ENCODE data around the gene NPHP4. TPM values are rescaled to one million over a fixed set of nuclear protein-coding genes. Genes with fewer than 3 reads are reported as not detected.

NPHP4 gene
- total RNA-seq, result 10 to 100 TPM; 16.8 to 19.8 TPM

DNA sequence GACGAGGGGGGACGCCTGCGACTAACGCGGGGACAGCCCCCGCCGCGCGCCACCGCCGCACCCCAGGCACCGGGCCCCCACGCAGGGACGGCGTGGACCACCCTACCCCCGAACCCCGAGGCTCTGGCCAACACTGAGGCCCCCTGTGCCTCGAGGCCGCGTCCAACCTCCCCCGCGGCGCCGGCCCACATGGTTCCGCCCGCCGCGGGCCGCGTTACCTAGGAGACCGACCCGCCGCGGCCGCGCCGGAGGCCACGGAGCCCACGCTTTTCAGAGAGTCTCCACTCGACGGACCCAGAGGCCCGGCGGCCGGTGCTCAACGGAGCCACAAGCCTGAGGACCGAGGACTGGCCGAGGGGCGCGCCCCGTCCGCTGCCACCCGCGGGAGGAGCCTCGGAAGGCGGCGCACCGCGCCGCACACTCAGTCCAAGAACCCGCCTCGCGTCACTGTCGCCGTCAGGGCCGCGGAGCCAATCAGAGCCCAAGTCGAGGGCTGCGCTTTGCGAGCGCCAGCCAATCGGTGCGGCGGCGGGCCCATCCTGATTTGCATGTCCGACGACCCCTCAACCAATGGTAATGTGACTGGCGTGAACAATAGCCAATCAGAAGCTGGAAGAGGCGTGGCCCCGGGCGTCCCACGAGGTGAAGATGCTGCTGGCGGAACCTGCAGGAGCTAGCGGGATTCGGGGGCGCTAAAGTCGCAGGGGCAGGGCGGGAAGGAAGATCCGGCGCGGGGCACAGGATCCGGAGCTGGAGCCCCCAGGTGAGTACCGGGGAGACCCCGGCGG is at the start of gene NPHP4:
TSS of gene NPHP4 (minus strand) at position 400 of the 788 bp plus-strand sequence. CDS start 6,136 bp downstream, outside the sequence.

Small RNAs within 50 kb of the gene (microRNA-seq; reads per million reads assigned to microRNA genes)
- not detected for gene MIR4689 (ENCODE audit: borderline microRNAs expressed, borderline replicate concordance)

Other genes starting within 250 kb of the NPHP4 start
- gene KCNAB2, start 53.5 kb upstream of the NPHP4 start, total RNA-seq, result 100 to 1,000 TPM; 255 to 258 TPM
- gene CHD5, start 187.9 kb upstream of the NPHP4 start, total RNA-seq, result under 1 TPM; 0.02 to 0.10 TPM
- 100 to 1,000 TPM; 481 to 567 TPM for gene RPL22, start 207.2 kb upstream of the NPHP4 start, total RNA-seq
- gene RNF207, start 213.7 kb upstream of the NPHP4 start, total RNA-seq, result 1 to 10 TPM; 3.8 to 4.4 TPM
- gene ICMT, start 243.5 kb upstream of the NPHP4 start, total RNA-seq, result 10 to 100 TPM; 35.9 to 39.0 TPM